Neutrophil (primary cell): ENCODE data around the gene SCAANT1.

Experiments used
- H3K27ac ChIP-seq: fragments of 200-600 bp; sonication (generic); 2 replicates; pipeline ENCODE4 v1.5.1; 2016; ENCODE audit warnings: mild to moderate bottlenecking, moderate library complexity
- H3K27me3 ChIP-seq: fragments of 200-600 bp; sonication (generic); 2 replicates; pipeline ENCODE4 v1.6.0; 2016; ENCODE audit warnings: mild to moderate bottlenecking
- H3K36me3 ChIP-seq: fragments of 200-600 bp; sonication (generic); 2 replicates; pipeline ENCODE4 v1.5.1; 2017
- H3K4me1 ChIP-seq, 2 experiments: fragments of 200-600 bp in 1 of 2; sonication (generic) in 1 of 2; 1 replicate in 1 of 2; 2 replicates in 1 of 2; pipeline versions ENCODE4 v1.5.1 to v1.6.1; 2013 to 2016; ENCODE audit warnings: low read depth in 1 of 2, low read length in 1 of 2, mild to moderate bottlenecking in 1 of 2, moderate library complexity in 1 of 2; ENCODE audit not compliant: control insufficient read depth in 1 of 2, insufficient read depth in 1 of 2
- H3K4me3 ChIP-seq, 2 experiments: fragments of 200-600 bp in 1 of 2; sonication (generic) in 1 of 2; 1 replicate in 1 of 2; 2 replicates in 1 of 2; pipeline ENCODE4 v1.5.1; 2013 to 2016; ENCODE audit warnings: low read depth in 1 of 2, low read length in 1 of 2, mild to moderate bottlenecking in 1 of 2, moderate library complexity in 1 of 2
- H3K9me3 ChIP-seq: fragments of 200-600 bp; sonication (generic); 2 replicates; pipeline ENCODE4 v1.5.1; 2016
- CTCF ChIP-seq: fragments of 200-600 bp; sonication (generic); IDR thresholded peaks from 2 replicates; pipeline ENCODE4 v1.5.1; 2016; ENCODE audit warnings: antibody characterized with exemption

Gene SCAANT1

GRCh38 chr3:63864965-63865327 is 47.2 kb downstream of the SCAANT1 start:
- Histone ChIP-seq H3K9me3 (no peaks in the 10 kb centered on the region), H3K4me3 (peak overlapping the region; percentile 68 to 89), H3K4me1 (peaks cover 25% of the 10 kb centered on the region in 2 experiments), H3K36me3 (peaks cover 7% of the 10 kb centered on the region), H3K27me3 (no peaks in the 10 kb centered on the region), H3K27ac (peak overlapping the region; percentile 95)
- TF ChIP-seq CTCF, result no peak

GRCh38 chr3:63864008-63864964 is 47.9 kb downstream of the SCAANT1 start:
- Histone ChIP-seq H3K4me3 (peak overlapping the region; percentile 68 to 89), H3K27ac (peak overlapping the region; percentile 95), H3K36me3 (peaks cover 7% of the 10 kb centered on the region), H3K9me3 (no peaks in the 10 kb centered on the region), H3K4me1 (peaks cover 25% of the 10 kb centered on the region in 2 experiments), H3K27me3 (no peaks in the 10 kb centered on the region)
- TF ChIP-seq CTCF, result no peak

- Histone ChIP-seq H3K36me3 (peaks cover 7% of the 10 kb centered on the region), H3K4me3 (peak within 1 kb of the TSS; percentile 68 to 89), H3K27ac (peak within 1 kb of the TSS; percentile 95), H3K4me1 (peaks cover 25% of the 10 kb centered on the region in 2 experiments), H3K9me3 (no peaks in the 10 kb centered on the region), H3K27me3 (no peaks in the 10 kb centered on the region)
- no peak for TF ChIP-seq CTCF
Measured at GRCh38 chr3:63863150-63864007, 48.8 kb downstream of the SCAANT1 start, which contains the start of the genes ATXN7 and THOC7. Gene ATXN7, plus strand, starts transcription at chr3:63863867. Its CDS starts 48,732 bp downstream, at chr3:63912599. Gene THOC7, minus strand, starts transcription at chr3:63863805. Its CDS starts 15 bp downstream, at chr3:63863790.

GRCh38 chr3:63862804-63863149 is 49.4 kb downstream of the SCAANT1 start:
- Histone ChIP-seq H3K27me3 (no peaks in the 10 kb centered on the region), H3K36me3 (peaks cover 3% of the 10 kb centered on the region), H3K9me3 (no peaks in the 10 kb centered on the region), H3K4me3 (peak overlapping the region; percentile 68 to 89), H3K4me1 (peaks cover 25% of the 10 kb centered on the region in 2 experiments), H3K27ac (peak overlapping the region; percentile 95)
- TF ChIP-seq CTCF, result no peak
